Measurements from ENCODE around the gene INTS4. TPM values are rescaled to one million over a fixed set of nuclear protein-coding genes. Genes with fewer than 3 reads are reported as not detected.

INTS4 gene
- total and polyA plus RNA-seq, 2 donors (not counting 1 experiment from before 2014, with no cell fraction given), result 46.1 to 78.9 TPM

- Histone ChIP-seq H3K4me3 (ENCODE audit: control extremely low read depth in 1 of 5, extremely low read depth in 1 of 5, insufficient read depth in 1 of 5, low read depth in 2 of 5, low read length in 4 of 5) (no peak overlapping the region), H3K36me3 (replicated peaks in 1 of 2; ENCODE audit: control extremely low read depth in 1 of 2, control insufficient read depth in 1 of 2, extremely low read depth in 1 of 2, insufficient read depth in 2 of 2, low read length in 1 of 2) (no peaks in the 10 kb centered on the region), H3K27ac (ENCODE audit: low read length in 2 of 2) (no peak overlapping the region), H4K20me1 (ENCODE audit: control insufficient read depth, insufficient read depth, low read length, poor library complexity, severe bottlenecking) (no peaks in the 10 kb centered on the region), H3K27me3 (replicated peaks in 1 of 4; ENCODE audit: control extremely low read depth in 1 of 4, control insufficient read depth in 3 of 4, insufficient read depth in 4 of 4, low read length in 3 of 4) (no peaks in the 10 kb centered on the region), H3K9me3 (ENCODE audit: control extremely low read depth in 1 of 3, control insufficient read depth in 2 of 3, insufficient read depth in 1 of 3, low read length in 2 of 3) (no peaks in the 10 kb centered on the region), H3K79me2 (ENCODE audit: control insufficient read depth, insufficient read depth, low read length) (no peaks in the 10 kb centered on the region), H2AFZ (ENCODE audit: insufficient read depth, low read depth, low read length, poor library complexity, severe bottlenecking) (no peak overlapping the region), H3K4me1 (ENCODE audit: control insufficient read depth in 2 of 2, insufficient read depth in 2 of 2, low read length in 2 of 2) (peaks cover 5 to 6% of the 10 kb centered on the region in 2 donors), H3K9ac (ENCODE audit: low read length) (no peak overlapping the region), H3K4me2 (replicated peaks; ENCODE audit: low read depth, low read length, poor library complexity, severe bottlenecking) (no peak overlapping the region)
- 93% methylated on average over 7 of the region's 9 CpGs for WGBS (ENCODE audit: insufficient coverage)
- intact Hi-C loops (cut with micrococcal nuclease), result no loop called here
- Mint-ChIP-seq H3K4me3 (no peak overlapping the region), H3K9me3 (ENCODE audit: insufficient read depth) (no peaks in the 10 kb centered on the region), H3K27ac (no peak overlapping the region), H3K4me1 (peaks cover 10% of the 10 kb centered on the region), H3K27me3 (no peaks in the 10 kb centered on the region)
- TF ChIP-seq EZH2 (IDR thresholded peaks at IDR 0.05; ENCODE audit: borderline replicate concordance, insufficient read depth, low read depth, low read length, poor library complexity, severe bottlenecking), result no peak
- TF ChIP-seq, protein P1, sequence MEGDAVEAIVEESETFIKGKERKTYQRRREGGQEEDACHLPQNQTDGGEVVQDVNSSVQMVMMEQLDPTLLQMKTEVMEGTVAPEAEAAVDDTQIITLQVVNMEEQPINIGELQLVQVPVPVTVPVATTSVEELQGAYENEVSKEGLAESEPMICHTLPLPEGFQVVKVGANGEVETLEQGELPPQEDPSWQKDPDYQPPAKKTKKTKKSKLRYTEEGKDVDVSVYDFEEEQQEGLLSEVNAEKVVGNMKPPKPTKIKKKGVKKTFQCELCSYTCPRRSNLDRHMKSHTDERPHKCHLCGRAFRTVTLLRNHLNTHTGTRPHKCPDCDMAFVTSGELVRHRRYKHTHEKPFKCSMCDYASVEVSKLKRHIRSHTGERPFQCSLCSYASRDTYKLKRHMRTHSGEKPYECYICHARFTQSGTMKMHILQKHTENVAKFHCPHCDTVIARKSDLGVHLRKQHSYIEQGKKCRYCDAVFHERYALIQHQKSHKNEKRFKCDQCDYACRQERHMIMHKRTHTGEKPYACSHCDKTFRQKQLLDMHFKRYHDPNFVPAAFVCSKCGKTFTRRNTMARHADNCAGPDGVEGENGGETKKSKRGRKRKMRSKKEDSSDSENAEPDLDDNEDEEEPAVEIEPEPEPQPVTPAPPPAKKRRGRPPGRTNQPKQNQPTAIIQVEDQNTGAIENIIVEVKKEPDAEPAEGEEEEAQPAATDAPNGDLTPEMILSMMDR (IDR thresholded peaks at IDR 0.05), result no peak
- no peak for ATAC-seq (ENCODE audit: low read depth)
- CTCF ChIA-PET, result interaction anchor here (1.3 kb wide), 1 partner anchor 8 kb away, joined by 4 read pairs; no protein-coding TSS in a partner anchor
- POLR2A ChIA-PET, result no interaction called here
- no peak for DNase-seq
Observed at GRCh38 chr11:78037825-78038620, 43.6 kb upstream of the INTS4 start.

GRCh38 chr11:78037056-78037455 lies 42.6 kb upstream of the INTS4 start:
- Histone ChIP-seq H4K20me1 (ENCODE audit: control insufficient read depth, insufficient read depth, low read length, poor library complexity, severe bottlenecking) (no peaks in the 10 kb centered on the region), H3K36me3 (replicated peaks in 1 of 2; ENCODE audit: control extremely low read depth in 1 of 2, control insufficient read depth in 1 of 2, extremely low read depth in 1 of 2, insufficient read depth in 2 of 2, low read length in 1 of 2) (no peaks in the 10 kb centered on the region), H3K79me2 (ENCODE audit: control insufficient read depth, insufficient read depth, low read length) (no peaks in the 10 kb centered on the region), H3K27me3 (replicated peaks in 1 of 4; ENCODE audit: control extremely low read depth in 1 of 4, control insufficient read depth in 3 of 4, insufficient read depth in 4 of 4, low read length in 3 of 4) (no peaks in the 10 kb centered on the region), H3K4me3 (ENCODE audit: control extremely low read depth in 1 of 5, extremely low read depth in 1 of 5, insufficient read depth in 1 of 5, low read depth in 2 of 5, low read length in 4 of 5) (no peak overlapping the region), H3K27ac (ENCODE audit: low read length in 2 of 2) (no peak overlapping the region), H3K9ac (ENCODE audit: low read length) (no peak overlapping the region), H2AFZ (ENCODE audit: insufficient read depth, low read depth, low read length, poor library complexity, severe bottlenecking) (no peak overlapping the region), H3K9me3 (ENCODE audit: control extremely low read depth in 1 of 3, control insufficient read depth in 2 of 3, insufficient read depth in 1 of 3, low read length in 2 of 3) (no peaks in the 10 kb centered on the region), H3K4me2 (replicated peaks; ENCODE audit: low read depth, low read length, poor library complexity, severe bottlenecking) (no peak overlapping the region), H3K4me1 (ENCODE audit: control insufficient read depth in 2 of 2, insufficient read depth in 2 of 2, low read length in 2 of 2) (peaks cover 5 to 6% of the 10 kb centered on the region in 2 donors)
- TF ChIP-seq, protein P1 (IDR thresholded peaks at IDR 0.05), result no peak
- TF ChIP-seq EZH2 (IDR thresholded peaks at IDR 0.05; ENCODE audit: borderline replicate concordance, insufficient read depth, low read depth, low read length, poor library complexity, severe bottlenecking), result no peak
- Mint-ChIP-seq H3K9me3 (ENCODE audit: insufficient read depth) (no peaks in the 10 kb centered on the region), H3K27me3 (no peaks in the 10 kb centered on the region), H3K27ac (no peak overlapping the region), H3K4me1 (peaks cover 10% of the 10 kb centered on the region), H3K4me3 (no peak overlapping the region)
- ChIA-PET POLR2A (no interaction called here), CTCF (interaction anchor here (1.3 kb wide), 1 partner anchor 9 kb away, joined by 4 read pairs; no protein-coding TSS in a partner anchor)
- ATAC-seq (ENCODE audit: low read depth), result no peak
- intact Hi-C loops (cut with micrococcal nuclease), result no loop called here
- DNase-seq, result no peak
- WGBS (ENCODE audit: insufficient coverage), result 93% methylated on average over 3 of the region's 3 CpGs

Data from B cell (primary cell).